Measurements from ENCODE around the gene CFAP57.
A peak's percentile ranks its signal among the peaks of the same experiment; 100 is the strongest.

Gene CFAP57

GRCh38 chr1:43227143-43227764 lies 55.1 kb downstream of the CFAP57 start:
- DNase-seq (ENCODE audit: low spot score), result peak; percentile 73

GRCh38 chr1:43229826-43230780 lies 58.0 kb downstream of the CFAP57 start:
- no peak for DNase-seq (ENCODE audit: low spot score)

GRCh38 chr1:43232074-43232473 lies 59.9 kb downstream of the CFAP57 start:
- no peak for DNase-seq (ENCODE audit: low spot score)

DNA sequence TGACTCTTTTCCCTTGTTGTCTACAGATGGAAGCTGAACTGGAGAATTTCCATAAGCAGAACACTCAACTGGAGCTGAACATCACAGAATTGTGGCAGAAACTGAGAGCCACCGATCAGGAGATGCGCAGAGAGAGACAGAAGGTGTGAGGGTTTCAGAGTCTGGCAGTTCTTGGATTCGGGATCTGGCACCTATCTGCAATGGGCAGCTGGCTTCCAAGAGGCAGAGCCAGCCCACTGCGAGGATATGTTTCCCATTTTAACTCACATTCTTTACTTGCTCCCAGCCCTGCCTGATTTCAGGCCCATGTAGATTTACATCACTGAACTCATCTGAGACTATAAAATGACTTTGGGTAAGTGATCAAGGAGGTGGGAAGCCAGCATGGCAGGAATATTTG lies 60.4 kb downstream of the CFAP57 start:
- DNase-seq (ENCODE audit: low spot score), result no peak

- no peak for DNase-seq (ENCODE audit: low spot score)
Measured at GRCh38 chr1:43233631-43234030, 61.5 kb downstream of the CFAP57 start.

DNA sequence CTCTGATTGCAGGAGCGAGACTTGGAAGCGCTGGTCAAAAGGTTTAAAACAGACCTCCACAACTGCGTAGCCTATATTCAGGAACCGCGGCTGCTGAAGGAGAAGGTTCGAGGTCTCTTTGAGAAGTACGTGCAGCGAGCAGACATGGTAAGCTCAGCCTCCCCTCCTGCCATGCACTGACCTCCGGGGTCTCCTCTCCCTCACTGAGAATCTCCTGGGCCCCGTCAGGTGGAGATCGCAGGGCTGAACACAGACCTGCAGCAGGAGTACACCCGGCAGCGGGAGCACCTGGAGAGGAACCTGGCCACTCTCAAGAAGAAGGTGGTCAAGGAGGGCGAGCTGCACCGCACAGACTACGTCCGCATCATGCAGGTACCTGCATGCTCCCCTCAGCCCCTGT lies 62.1 kb downstream of the CFAP57 start:
- DNase-seq (ENCODE audit: low spot score), result no peak

- DNase-seq (ENCODE audit: low spot score), result no peak
Measured at GRCh38 chr1:43235040-43235439, 62.9 kb downstream of the CFAP57 start.

- no peak for DNase-seq (ENCODE audit: low spot score)
Measured at GRCh38 chr1:43235451-43236121, 63.5 kb downstream of the CFAP57 start.

DNA sequence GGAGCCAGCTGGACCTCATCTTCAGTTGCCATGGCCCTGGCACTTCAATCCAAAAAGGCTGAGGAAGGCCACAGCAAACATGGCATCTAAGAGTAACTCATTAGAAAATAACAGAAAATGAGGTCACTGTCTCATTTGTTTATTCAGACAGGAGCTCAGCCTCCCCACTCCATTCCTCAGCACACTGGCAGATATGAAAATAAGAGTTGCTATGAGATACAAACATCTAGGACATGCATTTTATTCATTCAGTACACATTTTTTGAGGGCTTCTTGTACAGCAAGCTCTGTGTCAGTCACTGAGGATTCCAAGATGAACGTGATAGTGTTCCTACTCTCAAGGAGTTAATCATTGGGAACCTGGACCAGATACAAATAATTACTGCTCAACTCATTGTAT lies 65.0 kb downstream of the CFAP57 start:
- DNase-seq (ENCODE audit: low spot score), result no peak

GRCh38 chr1:43238085-43238484 lies 66.0 kb downstream of the CFAP57 start:
- peak; percentile 82 for DNase-seq (ENCODE audit: low spot score)

DNA sequence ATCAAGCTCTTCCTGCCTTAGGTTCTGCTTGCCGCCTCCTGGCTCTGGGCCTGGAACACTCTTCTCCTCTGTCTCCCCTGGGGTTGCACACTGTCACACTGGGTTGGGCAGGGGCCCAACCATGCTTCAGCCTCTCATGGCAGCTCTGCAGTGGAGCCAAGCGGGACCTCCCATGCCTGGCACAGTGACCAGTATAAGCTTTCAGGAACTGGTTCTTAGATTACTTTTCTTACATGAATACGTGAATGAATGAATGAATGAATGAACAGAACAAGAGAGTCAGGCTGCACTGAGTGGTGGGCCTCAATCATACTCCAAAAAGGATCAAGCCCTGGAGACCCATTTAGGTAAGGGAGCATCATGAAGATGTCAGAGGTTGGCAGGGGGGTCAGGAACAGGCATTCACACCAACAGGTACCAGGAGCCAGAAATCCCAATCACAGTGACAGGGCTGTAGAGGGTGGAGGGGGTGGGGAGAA lies 66.9 kb downstream of the CFAP57 start:
- DNase-seq (ENCODE audit: low spot score), result no peak

- DNase-seq (ENCODE audit: low spot score), result no peak
Measured at GRCh38 chr1:43239484-43239883, 67.4 kb downstream of the CFAP57 start.

DNA sequence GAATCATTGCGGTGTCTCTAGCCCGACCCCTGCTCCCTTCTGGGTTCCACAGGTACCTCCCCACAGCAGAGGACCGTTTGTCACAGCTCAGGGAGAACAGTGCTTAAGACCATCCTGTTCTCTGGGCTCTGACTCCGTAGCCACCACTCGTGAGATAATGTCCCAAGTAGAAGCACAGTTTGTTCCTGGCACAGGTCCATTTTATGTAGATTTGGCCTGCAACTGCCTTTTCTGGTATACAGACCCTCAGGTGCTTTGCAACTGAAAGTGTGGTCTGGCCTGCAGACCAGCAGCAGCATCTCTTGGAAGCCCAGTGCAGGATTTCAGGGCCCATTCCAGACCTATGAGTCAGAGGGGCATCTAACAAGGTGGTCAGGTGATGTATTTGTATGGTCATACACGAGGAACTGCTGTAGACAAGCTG lies 69.3 kb downstream of the CFAP57 start:
- no peak for DNase-seq (ENCODE audit: low spot score)

- DNase-seq (ENCODE audit: low spot score), result no peak
Measured at GRCh38 chr1:43243299-43243698, 71.2 kb downstream of the CFAP57 start.

GRCh38 chr1:43246466-43247213 lies 74.5 kb downstream of the CFAP57 start:
- DNase-seq (ENCODE audit: low spot score), result no peak

DNA sequence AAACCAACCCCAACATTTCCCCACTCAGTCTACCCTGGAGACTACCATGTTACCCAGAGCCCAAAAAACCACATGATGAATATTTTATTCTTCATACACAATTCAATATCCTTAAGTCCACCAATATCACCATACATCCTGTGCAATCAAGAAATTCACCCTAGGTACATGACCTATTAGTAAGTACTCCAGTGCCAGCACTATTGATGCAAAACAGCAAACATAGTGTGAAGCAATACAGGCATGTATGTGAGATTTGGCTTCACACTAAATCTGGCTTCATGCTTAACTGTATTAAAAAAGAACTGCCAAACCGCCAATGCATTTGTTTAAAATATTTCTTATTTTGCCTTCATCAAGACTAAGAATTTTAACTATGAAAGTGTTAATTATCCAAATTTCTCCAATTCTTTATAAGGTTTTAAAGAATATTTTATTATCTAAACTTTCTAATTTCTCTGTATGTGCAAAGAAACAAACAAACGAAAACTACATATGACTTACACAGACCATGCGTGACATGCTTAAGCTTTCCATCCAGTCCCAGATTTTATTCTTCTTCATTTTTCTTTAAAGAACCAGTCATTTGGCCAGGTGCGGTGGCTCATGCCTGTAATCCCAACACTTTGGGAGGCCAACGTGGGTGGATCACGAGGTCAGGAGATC lies 75.3 kb downstream of the CFAP57 start:
- no peak for DNase-seq (ENCODE audit: low spot score)

DNA sequence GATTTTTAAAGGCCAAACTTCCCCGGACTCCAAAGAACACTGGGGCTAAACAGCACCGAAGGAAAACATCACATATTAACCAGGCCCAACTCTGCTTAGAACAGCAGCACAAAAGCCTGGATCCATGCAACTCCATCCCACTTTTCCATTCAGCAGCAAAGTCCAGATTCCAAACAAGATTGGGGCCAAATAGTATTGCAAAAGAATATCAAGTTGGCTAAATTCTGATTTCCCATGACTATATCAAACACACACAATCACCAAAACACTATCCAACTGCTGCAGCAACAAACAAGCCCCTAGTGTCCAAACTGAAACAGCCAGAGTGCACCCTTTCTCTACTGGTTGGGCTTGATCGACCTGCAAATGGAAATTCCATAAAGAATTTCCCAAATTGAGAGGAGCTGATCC lies 78.2 kb downstream of the CFAP57 start:
- DNase-seq (ENCODE audit: low spot score), result no peak

DNA sequence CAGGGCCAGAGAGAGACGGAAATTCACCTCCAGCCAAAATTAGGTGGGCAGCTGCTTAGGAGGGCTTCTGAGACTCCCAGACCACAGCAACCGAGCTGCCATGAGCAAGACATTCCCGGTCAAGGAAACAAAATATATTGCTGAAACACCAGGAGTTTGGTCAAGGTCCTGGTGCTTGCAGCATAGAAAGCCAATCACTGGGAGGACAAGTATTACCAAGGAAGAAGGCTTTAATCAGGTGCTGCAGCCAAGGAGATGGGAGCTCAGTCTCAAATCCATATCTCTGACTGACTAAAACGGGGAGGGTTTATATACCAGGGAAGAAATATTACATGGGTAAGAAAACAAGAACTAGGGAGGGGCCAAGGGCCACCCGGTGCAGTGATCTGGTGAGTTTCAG lies 78.9 kb downstream of the CFAP57 start:
- no peak for DNase-seq (ENCODE audit: low spot score)

DNA sequence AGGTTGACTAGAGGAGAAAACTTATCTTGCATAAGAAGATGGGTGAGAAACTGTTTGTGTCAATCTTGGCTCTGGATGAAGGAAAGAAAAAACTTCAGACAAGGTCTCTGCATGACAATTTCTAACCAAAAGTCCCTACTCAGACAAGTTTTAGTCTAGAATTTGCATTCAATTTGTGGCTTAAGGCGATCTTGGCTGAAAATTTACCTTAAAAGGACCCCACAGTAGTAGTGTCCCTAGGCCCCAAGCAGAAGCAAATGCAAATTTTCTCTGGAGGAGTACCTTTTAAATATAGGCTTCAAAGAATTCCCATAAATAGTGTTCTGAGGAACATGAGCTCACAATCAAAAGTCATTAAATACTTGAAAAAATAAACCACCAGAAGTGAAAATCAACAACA lies 80.1 kb downstream of the CFAP57 start:
- no peak for DNase-seq (ENCODE audit: low spot score)

- no peak for DNase-seq (ENCODE audit: low spot score)
Measured at GRCh38 chr1:43253173-43253572, 81.0 kb downstream of the CFAP57 start.

GRCh38 chr1:43253876-43254275 lies 81.7 kb downstream of the CFAP57 start:
- no peak for DNase-seq (ENCODE audit: low spot score)

Measured in HuH-7 (cell line).